K562 (cell line): ENCODE data around the gene CASKIN1. TPM values are rescaled to one million over a fixed set of nuclear protein-coding genes. Genes with fewer than 3 reads are reported as not detected.

Experiments used
- FOXA3 ChIP-seq, 2 experiments: fragments of 450-650 bp in 1 of 2; sonication (generic) in 1 of 2; formaldehyde crosslinking; IDR thresholded peaks in 1 of 2; conservative IDR thresholded peaks in 1 of 2; 2 replicates each; pipeline versions ENCODE4 v1.4.0 to v1.8.0; 2020 to 2022; ENCODE audit warnings: mild to moderate bottlenecking in 2 of 2, missing genetic modification reagents in 1 of 2
- JUND ChIP-seq, 2 experiments: IDR thresholded peaks; 2 replicates in 1 of 2; 3 replicates in 1 of 2; pipeline ENCODE4 v1.6.1; 2011; ENCODE audit warnings: borderline replicate concordance in 2 of 2, low read depth in 2 of 2, low read length in 2 of 2, improper control_type of control experiment in 1 of 2, missing biosample characterization in 1 of 2, missing genetic modification characterization in 1 of 2, missing genetic modification reagents in 1 of 2
- SP1 ChIP-seq: sonication (generic); formaldehyde crosslinking; IDR thresholded peaks from 2 replicates; pipeline ENCODE4 v1.8.1; 2022; ENCODE audit warnings: mild to moderate bottlenecking, missing genetic modification reagents
- ZBTB7A ChIP-seq: IDR thresholded peaks from 2 replicates; pipeline ENCODE4 v1.6.1; 2011; ENCODE audit warnings: low read depth, mild to moderate bottlenecking, low read length, moderate library complexity, borderline replicate concordance; ENCODE audit not compliant: control insufficient read depth
- ZNF740 ChIP-seq, 3 experiments: fragments of 200-800 bp in 1 of 3; sonication (Bioruptor generic) in 1 of 3; sonication (generic) in 1 of 3; formaldehyde crosslinking in 1 of 3; IDR thresholded peaks; 2 replicates each; pipeline versions ENCODE4 v1.6.1 to v1.8.0; 2016 to 2022; ENCODE audit warnings: mild to moderate bottlenecking in 2 of 3, missing compliant biosample characterization in 2 of 3, missing genetic modification characterization in 2 of 3, missing genetic modification reagents in 1 of 3
- polyA plus RNA-seq, 8 experiments: library from polyadenylated mRNA; depleted of rRNA in 4 of 8; stranded (reverse) in 5 of 8; unstranded in 3 of 8; fragments of >200 nt; fragmentation: Nextera tagmentation in 2 of 8; fragmentation: Illumina TruSeq in 1 of 8; extraction: Ambion mirVana in 2 of 8; extraction: Trizol in 1 of 8; gene quantifications; 2 replicates each; pipeline versions ENCODE4 v1.2.1 to v1.2.3, GENCODE V29; 2011 to 2014; ENCODE audit warnings: inconsistent platforms in 1 of 8, missing spikeins in 1 of 8
- total RNA-seq, 7 experiments: library from RNA; depleted of rRNA in 6 of 7; stranded (reverse); fragments of >200 nt in 6 of 7; fragmentation: Illumina TruSeq in 2 of 7; extraction: Trizol in 2 of 7; gene quantifications; 2 replicates each; pipeline versions ENCODE4 v1.2.1 to v1.2.3, GENCODE V29; 2011 to 2021; ENCODE audit warnings: low replicate concordance in 1 of 7
- TF ChIP-seq, protein P1 (sequence below): IDR thresholded peaks from 2 replicates; pipeline ENCODE4 v1.6.1; 2012; ENCODE audit warnings: low read depth, low read length, improper control_type of control experiment, borderline replicate concordance

Gene CASKIN1
- total and polyA plus RNA-seq, 9 of the 15 experiments (the other 6 are each of a cell fraction or from before 2014, with no cell fraction given), result 0.15 to 4.5 (median 1.5) TPM; not detected in 2

DNA sequence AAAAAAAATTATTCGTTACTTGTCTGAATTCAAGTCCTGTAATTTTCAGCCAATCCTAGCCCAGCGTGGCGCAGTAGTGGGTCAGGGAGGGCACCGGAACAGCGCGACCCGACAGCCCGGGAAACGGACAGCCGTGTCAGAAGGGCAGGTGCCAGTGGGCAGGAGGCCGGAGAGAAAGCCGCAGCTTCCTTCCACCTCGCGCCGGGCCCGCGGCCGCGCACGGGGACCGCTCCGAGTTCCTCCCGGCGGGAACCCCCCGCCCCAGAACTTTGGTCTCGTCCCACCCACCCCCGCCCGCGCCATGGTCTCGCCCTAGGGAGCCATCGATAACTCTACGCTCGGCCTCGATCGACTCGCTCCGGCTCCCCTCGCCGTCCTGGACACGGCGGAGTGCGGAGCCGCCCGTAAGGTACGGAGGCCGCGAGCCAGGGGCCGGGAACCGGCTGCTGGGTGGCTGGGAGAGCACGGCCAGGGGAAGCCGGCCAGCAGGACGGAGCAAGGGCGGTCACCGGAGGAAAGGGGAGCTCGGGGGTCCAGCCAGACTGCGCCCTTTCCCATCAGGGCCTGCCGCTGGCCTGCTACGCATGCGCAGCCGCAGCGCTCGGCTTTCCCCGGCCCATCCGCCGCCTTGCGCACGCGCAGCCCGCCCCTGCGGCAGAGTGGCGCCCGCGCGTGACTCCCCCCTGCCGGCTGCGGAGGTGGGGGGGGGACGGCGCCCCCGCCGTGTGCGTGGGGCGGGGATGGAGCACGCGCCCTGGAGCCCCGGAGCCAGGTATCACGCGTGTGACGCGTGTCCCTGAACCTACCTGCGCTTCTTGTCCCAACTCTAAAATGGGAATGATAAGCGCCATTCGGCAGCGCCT lies 8.9 kb upstream of the CASKIN1 start, which contains the start of gene MLST8 (continued):
- TF ChIP-seq JUND (IDR thresholded peaks at IDR 0.05; ENCODE audit: borderline replicate concordance, low read depth, low read length), result peak; percentile 93
- TF ChIP-seq JUND (tag; IDR thresholded peaks at IDR 0.05; ENCODE audit: borderline replicate concordance, low read depth, low read length), result 0 out of 3 replicates have a peak, but pooled peaks have one; percentile 30
- TF ChIP-seq ZNF740 (CRISPR knock-in tag; IDR thresholded peaks at IDR 0.05), result peak; percentile 99
- peak in 1 of 2 experiments; percentile 98; a peak in 2 of 4 replicates for TF ChIP-seq ZNF740 (tag; IDR thresholded peaks at IDR 0.05)
- peak; percentile 86; the same call in 1 of the 2 replicates for TF ChIP-seq ZBTB7A
- TF ChIP-seq SP1 (CRISPR knock-in tag), result peak; percentile 69
- 0 out of 4 replicates have a peak, but pooled peaks of 1 of the 2 experiments have one; percentile 31 for TF ChIP-seq FOXA3 (CRISPR knock-in tag; conservative IDR thresholded peaks at IDR 0.05 in 1 of 2, IDR thresholded peaks at IDR 0.05 in 1 of 2)
- TF ChIP-seq, protein P1, sequence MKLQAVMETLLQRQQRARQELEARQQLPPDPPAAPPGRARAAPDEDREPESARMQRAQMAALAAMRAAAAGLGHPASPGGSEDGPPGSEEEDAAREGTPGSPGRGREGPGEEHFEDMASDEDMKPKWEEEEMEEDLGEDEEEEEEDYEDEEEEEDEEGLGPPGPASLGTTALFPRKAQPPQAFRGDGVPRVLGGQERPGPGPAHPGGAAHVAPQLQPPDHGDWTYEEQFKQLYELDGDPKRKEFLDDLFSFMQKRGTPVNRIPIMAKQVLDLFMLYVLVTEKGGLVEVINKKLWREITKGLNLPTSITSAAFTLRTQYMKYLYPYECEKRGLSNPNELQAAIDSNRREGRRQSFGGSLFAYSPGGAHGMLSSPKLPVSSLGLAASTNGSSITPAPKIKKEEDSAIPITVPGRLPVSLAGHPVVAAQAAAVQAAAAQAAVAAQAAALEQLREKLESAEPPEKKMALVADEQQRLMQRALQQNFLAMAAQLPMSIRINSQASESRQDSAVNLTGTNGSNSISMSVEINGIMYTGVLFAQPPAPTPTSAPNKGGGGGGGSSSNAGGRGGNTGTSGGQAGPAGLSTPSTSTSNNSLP, result peak; percentile 44; the same call in 1 of the 2 replicates
